Measurements from ENCODE around the gene TTC31.

TTC31 gene

GRCh38 chr2:74524005-74524404 lies 41.1 kb downstream of the TTC31 start:
- TF ChIP-seq CTCF (IDR thresholded peaks at IDR 0.05; ENCODE audit: insufficient read depth, missing control alignments): no peak
- DNase-seq (ENCODE audit: insufficient read length, low spot score): no peak

GRCh38 chr2:74524955-74525716 lies 42.3 kb downstream of the TTC31 start:
- FAIRE-seq: no peak
- DNase-seq (ENCODE audit: insufficient read length, low spot score): no peak
- TF ChIP-seq CTCF (IDR thresholded peaks at IDR 0.05; ENCODE audit: insufficient read depth, missing control alignments): no peak

More at GRCh38 chr2:74524005-74524404, 41.1 kb downstream of the TTC31 start:
- no peak for FAIRE-seq

GRCh38 chr2:74525717-74526648 lies 43.1 kb downstream of the TTC31 start, which contains the start of gene DQX1:
Gene DQX1, minus strand, starts transcription at chr2:74526231. Its CDS starts 502 bp downstream, at chr2:74525729.
- FAIRE-seq: no peak
- no peak for TF ChIP-seq CTCF (IDR thresholded peaks at IDR 0.05; ENCODE audit: insufficient read depth, missing control alignments)
- DNase-seq (ENCODE audit: insufficient read length, low spot score): peak; percentile 55

GRCh38 chr2:74526649-74527230 lies 43.9 kb downstream of the TTC31 start:
- no peak for TF ChIP-seq CTCF (IDR thresholded peaks at IDR 0.05; ENCODE audit: insufficient read depth, missing control alignments)
- DNase-seq (ENCODE audit: insufficient read length, low spot score): no peak
- FAIRE-seq: no peak

- DNase-seq (ENCODE audit: insufficient read length, low spot score): no peak
- no peak for TF ChIP-seq CTCF (IDR thresholded peaks at IDR 0.05; ENCODE audit: insufficient read depth, missing control alignments)
- FAIRE-seq: no peak
Measured at GRCh38 chr2:74527741-74528140, 44.9 kb downstream of the TTC31 start.

- no peak for TF ChIP-seq CTCF (IDR thresholded peaks at IDR 0.05; ENCODE audit: insufficient read depth, missing control alignments)
- FAIRE-seq: no peak
- no peak for DNase-seq (ENCODE audit: insufficient read length, low spot score)
Measured at GRCh38 chr2:74528600-74529356, 45.9 kb downstream of the TTC31 start.
